HL-60/S4 (cell line): ENCODE results near the gene BDH2.

Source experiments
- in situ Hi-C: fragments of 300-500 bp; cut with MboI; formaldehyde crosslinking; loops from 2 replicates; pipeline ENCODE4 v1.14.3; 2022; ENCODE audit warnings: low sequenced_read_pairs

BDH2 gene

GRCh38 chr4:103086551-103086950 lies 13.1 kb downstream of the BDH2 start:
- in situ Hi-C loops, result loop anchor here (25.0 kb wide), 1 partner anchor 649 kb away; no protein-coding TSS in a partner anchor

- in situ Hi-C loops, result loop anchor here (25.0 kb wide), 1 partner anchor 648 kb away; no protein-coding TSS in a partner anchor
Observed at GRCh38 chr4:103085555-103086196, 14.0 kb downstream of the BDH2 start.

- in situ Hi-C loops, result loop anchor here (25.0 kb wide), 1 partner anchor 642 kb away; no protein-coding TSS in a partner anchor
Observed at GRCh38 chr4:103079621-103080020, 20.0 kb downstream of the BDH2 start.

GRCh38 chr4:103076747-103077347 lies 22.8 kb downstream of the BDH2 start, which contains the start of gene SLC9B2:
TSS of gene SLC9B2 (minus strand) at chr4:103076761. CDS start at chr4:103067550, 9,211 bp downstream.
- in situ Hi-C loops, result loop anchor here (25.0 kb wide), 1 partner anchor 640 kb away; no protein-coding TSS in a partner anchor

GRCh38 chr4:103075894-103076746 lies 23.5 kb downstream of the BDH2 start:
- in situ Hi-C loops, result loop anchor here (25.0 kb wide), 1 partner anchor 639 kb away; no protein-coding TSS in a partner anchor

- in situ Hi-C loops, result loop anchor here (25.0 kb wide), 1 partner anchor 638 kb away; no protein-coding TSS in a partner anchor
Observed at GRCh38 chr4:103075435-103075893, 24.2 kb downstream of the BDH2 start.

GRCh38 chr4:103074744-103075434 lies 24.7 kb downstream of the BDH2 start:
- in situ Hi-C loops, result loop anchor here (25.0 kb wide), 1 partner anchor 638 kb away; no protein-coding TSS in a partner anchor

- in situ Hi-C loops, result no loop called here
Observed at GRCh38 chr4:103073792-103074438, 25.7 kb downstream of the BDH2 start.

- in situ Hi-C loops, result no loop called here
Observed at GRCh38 chr4:103067841-103068547, 31.6 kb downstream of the BDH2 start.

- in situ Hi-C loops, result no loop called here
Observed at GRCh38 chr4:103060453-103061148, 39.0 kb downstream of the BDH2 start.

- in situ Hi-C loops, result no loop called here
Observed at GRCh38 chr4:103054030-103054429, 45.6 kb downstream of the BDH2 start.

- in situ Hi-C loops, result no loop called here
Observed at GRCh38 chr4:103052779-103053178, 46.9 kb downstream of the BDH2 start.

GRCh38 chr4:103052145-103052544 lies 47.5 kb downstream of the BDH2 start:
- in situ Hi-C loops, result no loop called here

GRCh38 chr4:103050736-103051436 lies 48.7 kb downstream of the BDH2 start:
- in situ Hi-C loops, result no loop called here

- in situ Hi-C loops, result no loop called here
Observed at GRCh38 chr4:103046416-103047290, 53.0 kb downstream of the BDH2 start.

- in situ Hi-C loops, result no loop called here
Observed at GRCh38 chr4:103044183-103044582, 55.5 kb downstream of the BDH2 start.

GRCh38 chr4:103036169-103036568 lies 63.5 kb downstream of the BDH2 start:
- in situ Hi-C loops, result no loop called here
